Astrocyte of the spinal cord (primary cell): Measurements from ENCODE around the gene VWC2.

Source experiments
- DNase-seq: peaks from one replicate; pipeline ENCODE4 v3.0.0; 2011; ENCODE audit warnings: low read depth, low spot score
- H3K4me3 ChIP-seq: 2 replicates; pipeline ENCODE4 v1.5.1; 2011; ENCODE audit warnings: low read depth, mild to moderate bottlenecking, low read length, moderate library complexity
- in situ Hi-C: cut with HindIII; loops from 2 replicates; pipeline ENCODE4 v1.10.0; 2017; ENCODE audit warnings: low sequenced_read_pairs
- TF ChIP-seq, protein P1 (sequence below): IDR thresholded peaks from 2 replicates; pipeline ENCODE4 v1.5.1; 2012; ENCODE audit warnings: low read depth, mild to moderate bottlenecking, low read length, inconsistent platforms

The VWC2 gene

GRCh38 chr7:49778731-49779270, 5.4 kb downstream of the VWC2 start:
- in situ Hi-C loops: no loop called here

GRCh38 chr7:49780953-49781352, 7.5 kb downstream of the VWC2 start:
- H3K4me3 ChIP-seq: no peak overlapping the region
- TF ChIP-seq, protein P1, sequence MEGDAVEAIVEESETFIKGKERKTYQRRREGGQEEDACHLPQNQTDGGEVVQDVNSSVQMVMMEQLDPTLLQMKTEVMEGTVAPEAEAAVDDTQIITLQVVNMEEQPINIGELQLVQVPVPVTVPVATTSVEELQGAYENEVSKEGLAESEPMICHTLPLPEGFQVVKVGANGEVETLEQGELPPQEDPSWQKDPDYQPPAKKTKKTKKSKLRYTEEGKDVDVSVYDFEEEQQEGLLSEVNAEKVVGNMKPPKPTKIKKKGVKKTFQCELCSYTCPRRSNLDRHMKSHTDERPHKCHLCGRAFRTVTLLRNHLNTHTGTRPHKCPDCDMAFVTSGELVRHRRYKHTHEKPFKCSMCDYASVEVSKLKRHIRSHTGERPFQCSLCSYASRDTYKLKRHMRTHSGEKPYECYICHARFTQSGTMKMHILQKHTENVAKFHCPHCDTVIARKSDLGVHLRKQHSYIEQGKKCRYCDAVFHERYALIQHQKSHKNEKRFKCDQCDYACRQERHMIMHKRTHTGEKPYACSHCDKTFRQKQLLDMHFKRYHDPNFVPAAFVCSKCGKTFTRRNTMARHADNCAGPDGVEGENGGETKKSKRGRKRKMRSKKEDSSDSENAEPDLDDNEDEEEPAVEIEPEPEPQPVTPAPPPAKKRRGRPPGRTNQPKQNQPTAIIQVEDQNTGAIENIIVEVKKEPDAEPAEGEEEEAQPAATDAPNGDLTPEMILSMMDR: no peak
- DNase-seq: no peak
- in situ Hi-C loops: no loop called here

More at GRCh38 chr7:49778731-49779270, 5.4 kb downstream of the VWC2 start:
- TF ChIP-seq, protein P1: no peak
- H3K4me3 ChIP-seq: no peak overlapping the region
- DNase-seq: no peak

DNA sequence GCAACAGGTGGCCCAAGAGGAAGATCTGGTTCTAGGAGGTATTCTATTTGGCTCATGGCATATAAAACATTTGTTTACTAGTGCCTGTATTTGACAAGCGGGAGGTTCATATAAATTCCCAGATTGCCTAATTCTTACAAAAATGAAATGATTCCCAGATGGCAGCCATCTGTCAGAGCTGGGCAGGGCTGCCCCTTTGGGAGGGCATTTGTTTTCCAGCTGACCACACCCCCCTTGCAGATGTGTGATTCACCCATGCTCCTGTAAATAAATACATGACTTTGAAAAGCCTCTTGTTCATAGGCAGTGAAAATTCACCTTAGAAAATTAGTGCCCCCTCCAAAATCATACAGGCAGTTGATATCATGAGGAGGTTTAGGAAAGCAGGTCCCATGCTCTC, 8.6 kb downstream of the VWC2 start:
- in situ Hi-C loops: no loop called here
- DNase-seq: no peak
- TF ChIP-seq, protein P1: no peak
- no peak overlapping the region for H3K4me3 ChIP-seq

DNA sequence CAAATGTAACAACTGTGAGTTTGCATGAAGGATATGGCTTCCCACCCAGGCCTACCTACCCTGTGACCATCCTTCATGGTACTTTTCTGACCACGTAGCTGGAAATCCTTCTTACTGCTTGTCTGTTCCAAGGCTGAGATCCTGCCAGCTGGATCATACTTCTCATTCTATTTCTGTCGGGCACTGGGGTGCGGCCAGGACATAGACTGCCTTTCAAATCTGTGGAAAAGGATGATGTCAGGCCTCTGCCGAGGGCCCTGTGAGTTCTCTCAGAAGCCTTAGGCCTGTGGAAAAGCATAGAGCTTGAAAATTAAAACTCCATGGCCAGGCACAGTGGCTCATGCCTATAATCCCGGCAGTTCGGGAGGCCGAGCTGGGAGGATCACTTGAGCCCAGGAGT, 10.0 kb downstream of the VWC2 start:
- no peak overlapping the region for H3K4me3 ChIP-seq
- in situ Hi-C loops: no loop called here
- TF ChIP-seq, protein P1: no peak
- DNase-seq: no peak

DNA sequence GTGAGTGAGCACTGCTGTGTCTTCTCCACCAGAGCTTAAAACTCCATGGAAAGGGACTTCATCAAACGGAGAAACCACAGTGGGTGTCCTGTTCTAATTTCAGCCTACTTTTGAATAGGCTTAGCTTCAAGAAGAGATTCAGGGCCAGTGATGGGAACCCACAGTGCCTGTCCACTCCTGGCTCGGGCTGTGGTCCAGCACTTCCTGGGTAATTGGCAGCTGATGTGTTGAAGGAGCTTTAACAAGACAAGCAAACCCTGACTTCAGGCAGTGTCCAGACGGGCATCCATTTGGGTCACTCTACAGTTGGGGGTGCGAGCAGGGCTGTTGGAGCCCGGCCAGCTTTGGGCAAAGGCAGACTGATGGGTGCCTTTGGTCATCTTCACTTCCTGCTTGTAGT, 14.5 kb downstream of the VWC2 start:
- no peak for DNase-seq
- in situ Hi-C loops: no loop called here
- TF ChIP-seq, protein P1: no peak
- no peak overlapping the region for H3K4me3 ChIP-seq

DNA sequence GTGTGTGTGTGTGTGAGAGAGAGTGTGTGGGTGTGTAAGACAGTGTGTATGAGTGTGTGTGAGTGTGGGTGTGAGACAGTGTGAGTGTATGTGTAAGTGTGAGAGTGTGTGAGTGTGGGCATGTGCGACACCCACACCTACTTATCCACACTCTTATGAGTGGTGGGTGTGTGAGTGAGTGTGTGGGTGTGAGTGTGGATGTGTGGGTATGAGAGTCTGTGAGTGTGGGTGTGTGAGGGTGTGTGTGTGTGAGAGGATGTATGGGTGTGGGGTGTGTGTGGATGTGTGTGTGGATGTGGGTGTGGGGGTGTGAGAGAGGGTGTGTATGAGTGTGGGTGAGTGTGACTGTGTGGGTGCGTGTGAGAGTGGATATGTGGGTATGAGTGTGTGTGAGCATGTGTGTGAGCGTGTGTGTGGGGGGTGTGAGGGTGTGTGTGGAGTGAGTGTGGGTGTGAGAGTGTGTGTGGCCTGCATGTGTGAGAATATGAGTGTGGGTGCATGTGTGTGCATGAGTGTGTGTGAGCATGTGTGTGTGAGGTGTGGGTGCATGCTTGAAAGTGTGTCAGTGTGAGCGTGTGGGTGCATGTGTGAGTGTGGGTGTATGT, 15.1 kb downstream of the VWC2 start:
- TF ChIP-seq, protein P1: no peak
- in situ Hi-C loops: no loop called here
- DNase-seq: no peak
- no peak overlapping the region for H3K4me3 ChIP-seq
